ENCODE data around the gene HELZ. TPM values are rescaled to one million over a fixed set of nuclear protein-coding genes. Genes with fewer than 3 reads are reported as not detected.

HELZ gene
- total and polyA plus RNA-seq, 2 of the 8 experiments (the other 6 are each of a cell fraction or from before 2014, with no cell fraction given) = 10.0 to 48.7 TPM

GRCh38 chr17:67043283-67043682 is 201.7 kb downstream of the HELZ start:
- no peak overlapping the region for H3K4me2 ChIP-seq (ENCODE audit: insufficient read depth in 1 of 2, low read depth in 2 of 2, low read length in 2 of 2)
- H3K18ac ChIP-seq (ENCODE audit: extremely low read depth, low read length) = no peak overlapping the region
- H3K4me3 ChIP-seq (ENCODE audit: extremely low read depth in 1 of 4, insufficient read depth in 2 of 4, low read depth in 3 of 4, low read length in 4 of 4) = no peak overlapping the region
- no peak overlapping the region for H2AK5ac ChIP-seq (ENCODE audit: low read depth, low read length)
- FAIRE-seq (no peak), DNase-seq (ENCODE audit: low read depth in 1 of 2, low spot score in 2 of 2) (no peak)
- H3K23ac ChIP-seq (ENCODE audit: insufficient read length) = no peak overlapping the region
- H3K4me1 ChIP-seq (replicated peaks in 1 of 4; ENCODE audit: control insufficient read depth in 3 of 4, insufficient read depth in 4 of 4, low read length in 3 of 4) = 0 out of 7 replicates have a peak, but pooled peaks cover 0 to 3% (median under 1%) of the 10 kb centered on the region in 4 experiments
- no peaks in the 10 kb centered on the region for H3K79me1 ChIP-seq (ENCODE audit: low read depth, low read length)
- H4K5ac ChIP-seq (ENCODE audit: insufficient read length, low read depth, low read length) = no peak overlapping the region
- no peak overlapping the region for H2BK20ac ChIP-seq (ENCODE audit: low read length)
- H4K8ac ChIP-seq (ENCODE audit: extremely low read depth, insufficient read depth, low read length) = no peak overlapping the region
- no peak overlapping the region for H3K14ac ChIP-seq (ENCODE audit: insufficient read length)
- no peak overlapping the region for H3K27ac ChIP-seq (ENCODE audit: low read depth, low read length)
- CTCF ChIA-PET (ENCODE audit: partially characterized antibody) = interaction anchor here (0.8 to 1.7 kb wide), 8 partner anchors 12 to 213 kb away, joined by 3 to 15 read pairs (median 3); no protein-coding TSS in a partner anchor
- H2BK15ac ChIP-seq (ENCODE audit: low read length) = no peak overlapping the region
- H3K79me2 ChIP-seq (ENCODE audit: control insufficient read depth in 1 of 2, insufficient read depth in 2 of 2, low read length in 2 of 2) = no peaks in the 10 kb centered on the region
- H3K9me3 ChIP-seq (ENCODE audit: insufficient read depth in 2 of 2, low read depth in 1 of 2, low read length in 1 of 2) = peaks cover 4% of the 10 kb centered on the region in 2 experiments; a peak in 2 of 4 replicates
- H3K56ac ChIP-seq (replicated peaks; ENCODE audit: insufficient read length, low read depth, low read length) = no peak overlapping the region
- H3K27me3 ChIP-seq (replicated peaks in 1 of 4; ENCODE audit: control insufficient read depth in 3 of 4, extremely low read depth in 1 of 4, insufficient read depth in 3 of 4, low read length in 3 of 4) = no peaks in the 10 kb centered on the region
- no peaks in the 10 kb centered on the region; a peak in 1 of 8 replicates for H3K36me3 ChIP-seq (ENCODE audit: control insufficient read depth in 2 of 4, insufficient read depth in 4 of 4, low read length in 3 of 4)
- no peaks in the 10 kb centered on the region for H4K20me1 ChIP-seq (replicated peaks in 1 of 2; ENCODE audit: control insufficient read depth in 1 of 2, insufficient read depth in 2 of 2, low read length in 2 of 2)
- H2BK5ac ChIP-seq (ENCODE audit: low read depth, low read length) = no peak overlapping the region
- H2BK120ac ChIP-seq (replicated peaks; ENCODE audit: low read depth, low read length) = no peak overlapping the region
- H4K91ac ChIP-seq (replicated peaks; ENCODE audit: insufficient read length, low read length) = no peak overlapping the region
- H2BK12ac ChIP-seq (ENCODE audit: low read depth, low read length) = no peak overlapping the region
- no peak overlapping the region for H3K4ac ChIP-seq (replicated peaks; ENCODE audit: insufficient read length, low read depth, low read length)
- H3K23me2 ChIP-seq (ENCODE audit: low read depth, low read length) = no peaks in the 10 kb centered on the region
- H2AFZ ChIP-seq (ENCODE audit: low read length) = no peak overlapping the region
- POLR2A ChIA-PET (ENCODE audit: partially characterized antibody) = interaction anchor here (0.9 to 1.4 kb wide), 2 partner anchors 10 to 12 kb away, joined by 3 to 4 read pairs; no protein-coding TSS in a partner anchor
- no peak overlapping the region for H3K9ac ChIP-seq (replicated peaks in 1 of 4; ENCODE audit: extremely low read depth in 1 of 4, low read depth in 3 of 4, low read length in 3 of 4)
- WGBS, 2 experiments (ENCODE audit: extremely low coverage in 1 of 2, insufficient coverage in 1 of 2, insufficient read length in 1 of 2, insufficient replicate concordance in 2 of 2, low coverage in 1 of 2, low lambda C conversion rate in 2 of 2, missing lambda C conversion rate in 1 of 2) = 90% methylated on average over 12 of the region's 12 CpGs; no CpG with 5 or more reads in 1 of the 2 experiments
- no peak for TF ChIP-seq TAF1 (IDR thresholded peaks at IDR 0.05; ENCODE audit: low read depth, low read length)
- no peak for TF ChIP-seq CTCF (IDR thresholded peaks at IDR 0.05; ENCODE audit: control extremely low read depth in 1 of 3, insufficient read depth in 1 of 3, low read depth in 1 of 3, low read length in 3 of 3)
- no peak for TF ChIP-seq E2F6 (IDR thresholded peaks at IDR 0.05)
- TF ChIP-seq TAF7 (optimal IDR thresholded peaks at IDR 0.05; ENCODE audit: borderline replicate concordance, low read depth, low read length) = no peak
- TF ChIP-seq HDAC2 (IDR thresholded peaks at IDR 0.05; ENCODE audit: borderline replicate concordance in 1 of 2, low read depth in 2 of 2, low read length in 2 of 2) = no peak
- no peak for TF ChIP-seq BACH1 (IDR thresholded peaks at IDR 0.05; ENCODE audit: low read length)
